HEK293 (cell line): Measurements from ENCODE around the gene WFDC1.

ENCODE experiments used
- CTCF ChIA-PET: fragments of 350-600 bp; formaldehyde crosslinking; extraction: SDS; loops from one replicate; lab custom pipeline; 2021; ENCODE audit warnings: antibody characterized with exemption; lab: Yijun Ruan, JAX
- POLR2A ChIA-PET: fragments of 300-600 bp; formaldehyde crosslinking; extraction: SDS; loops from one replicate; lab custom pipeline; 2020; ENCODE audit warnings: antibody characterized with exemption, inconsistent platforms; lab: Yijun Ruan, JAX
- H3K27ac ChIP-seq: fragments of 200-500 bp; sonication (Bioruptor generic); 2 replicates; pipeline ENCODE4 v1.5.1; 2014; ENCODE audit warnings: low read depth, low read length, control low read depth, inconsistent platforms; ENCODE audit errors: extremely low read depth
- H3K36me3 ChIP-seq, 2 experiments: fragments of 200-500 bp in 1 of 2; sonication (Bioruptor generic) in 1 of 2; 1 replicate in 1 of 2; 2 replicates in 1 of 2; pipeline ENCODE4 v1.5.1; 2014 to 2017; ENCODE audit warnings: inconsistent platforms in 2 of 2, low read length in 2 of 2; ENCODE audit not compliant: control insufficient read depth in 2 of 2, insufficient read depth in 1 of 2
- H3K4me1 ChIP-seq: fragments of 200-500 bp; sonication (Bioruptor generic); 2 replicates; pipeline ENCODE4 v1.5.1; 2014; ENCODE audit warnings: mild to moderate bottlenecking, low read length, inconsistent platforms; ENCODE audit not compliant: control insufficient read depth, insufficient read depth
- H3K4me3 ChIP-seq: 2 replicates; pipeline ENCODE4 v1.5.1; 2011; ENCODE audit warnings: low read depth, mild to moderate bottlenecking, control low read depth, low read length, moderate library complexity
- H3K9me3 ChIP-seq: fragments of 200-500 bp; sonication (Bioruptor generic); 2 replicates; pipeline ENCODE4 v1.5.1; 2014; ENCODE audit warnings: low read depth, low read length, inconsistent platforms; ENCODE audit not compliant: control insufficient read depth, insufficient read depth
- HOXA7 ChIP-seq: sonication (generic); formaldehyde crosslinking; IDR thresholded peaks from 2 replicates; pipeline ENCODE4 v1.8.1; 2022; ENCODE audit warnings: missing genetic modification reagents, borderline replicate concordance
- KLF9 ChIP-seq: fragments of 450-650 bp; formaldehyde crosslinking; IDR thresholded peaks from 2 replicates; pipeline ENCODE4 v1.5.1; 2016; ENCODE audit warnings: missing biosample characterization, missing genetic modification characterization, low read depth
- OSR2 ChIP-seq: fragments of 450-650 bp; formaldehyde crosslinking; IDR thresholded peaks from 2 replicates; pipeline ENCODE4 v1.5.1; 2016; ENCODE audit warnings: missing biosample characterization, missing genetic modification characterization
- PRDM1 ChIP-seq: fragments of 450-650 bp; formaldehyde crosslinking; IDR thresholded peaks from 2 replicates; pipeline ENCODE4; 2016; ENCODE audit warnings: missing biosample characterization, missing genetic modification characterization
- RBAK ChIP-seq: fragments of 450-650 bp; formaldehyde crosslinking; IDR thresholded peaks from 2 replicates; pipeline ENCODE4 v1.5.1; 2016; ENCODE audit warnings: missing biosample characterization, missing genetic modification characterization
- REPIN1 ChIP-seq: fragments of 450-650 bp; formaldehyde crosslinking; IDR thresholded peaks from 2 replicates; pipeline ENCODE4 v1.5.1; 2017; ENCODE audit warnings: missing biosample characterization, missing genetic modification characterization, low read depth
- SCRT2 ChIP-seq: fragments of 450-650 bp; formaldehyde crosslinking; IDR thresholded peaks from 2 replicates; pipeline ENCODE4 v1.5.1; 2016; ENCODE audit warnings: missing biosample characterization, missing genetic modification characterization
- ZBTB1 ChIP-seq: fragments of 450-650 bp; formaldehyde crosslinking; IDR thresholded peaks from 2 replicates; pipeline ENCODE4 v1.5.1; 2016; ENCODE audit warnings: missing biosample characterization, missing genetic modification characterization
- ZBTB17 ChIP-seq: fragments of 450-650 bp; formaldehyde crosslinking; IDR thresholded peaks from 2 replicates; pipeline ENCODE4 v1.5.1; 2016; ENCODE audit warnings: missing biosample characterization, missing genetic modification characterization
- ZFHX2 ChIP-seq: fragments of 450-650 bp; formaldehyde crosslinking; conservative IDR thresholded peaks from 2 replicates; pipeline ENCODE4 v1.5.1; 2016; ENCODE audit warnings: missing biosample characterization, missing genetic modification characterization
- ZFP69B ChIP-seq: fragments of 450-650 bp; formaldehyde crosslinking; IDR thresholded peaks from 2 replicates; pipeline ENCODE4 v1.5.1; 2016; ENCODE audit warnings: missing biosample characterization, missing genetic modification characterization
- ZNF114 ChIP-seq: fragments of 450-650 bp; formaldehyde crosslinking; IDR thresholded peaks from 2 replicates; pipeline ENCODE4 v1.5.0; 2017; ENCODE audit warnings: missing biosample characterization, missing genetic modification characterization
- ZNF169 ChIP-seq: fragments of 450-650 bp; formaldehyde crosslinking; IDR thresholded peaks from 2 replicates; pipeline ENCODE4 v1.5.1; 2016; ENCODE audit warnings: missing biosample characterization, missing genetic modification characterization
- ZNF341 ChIP-seq: fragments of 450-650 bp; formaldehyde crosslinking; IDR thresholded peaks from 2 replicates; pipeline ENCODE4; 2016; ENCODE audit warnings: low read depth, missing biosample characterization, missing genetic modification characterization
- ZNF501 ChIP-seq: fragments of 450-650 bp; formaldehyde crosslinking; IDR thresholded peaks from 2 replicates; pipeline ENCODE4 v1.5.1; 2016; ENCODE audit warnings: missing biosample characterization, missing genetic modification characterization
- ZNF555 ChIP-seq: fragments of 450-650 bp; formaldehyde crosslinking; conservative IDR thresholded peaks from 2 replicates; pipeline ENCODE4 v1.5.1; 2017; ENCODE audit warnings: missing biosample characterization, mild to moderate bottlenecking, missing genetic modification characterization, inconsistent platforms
- ZNF600 ChIP-seq: fragments of 450-650 bp; formaldehyde crosslinking; IDR thresholded peaks from 2 replicates; pipeline ENCODE4 v1.5.1; 2016; ENCODE audit warnings: missing biosample characterization, missing genetic modification characterization
- ZNF624 ChIP-seq: fragments of 450-650 bp; formaldehyde crosslinking; IDR thresholded peaks from 2 replicates; pipeline ENCODE4 v1.5.1; 2017; ENCODE audit warnings: missing biosample characterization, missing genetic modification characterization
- ZNF660 ChIP-seq: fragments of 450-650 bp; IDR thresholded peaks from 2 replicates; pipeline ENCODE4 v1.5.1; 2018; ENCODE audit warnings: missing biosample characterization, mild to moderate bottlenecking, missing genetic modification characterization
- ZSCAN16 ChIP-seq: fragments of 450-650 bp; formaldehyde crosslinking; IDR thresholded peaks from 2 replicates; pipeline ENCODE4 v1.5.1; 2016; ENCODE audit warnings: missing biosample characterization, missing genetic modification characterization
- TF ChIP-seq, protein P1 (sequence below): fragments of 450-650 bp; formaldehyde crosslinking; IDR thresholded peaks from 2 replicates; pipeline ENCODE4 v1.5.1; 2016; ENCODE audit warnings: missing biosample characterization, missing genetic modification characterization
- TF ChIP-seq, protein P2 (sequence below): IDR thresholded peaks from 2 replicates; pipeline ENCODE4 v1.6.1; 2011; ENCODE audit warnings: mild to moderate bottlenecking, low read depth, low read length, borderline replicate concordance
- TF ChIP-seq, protein P3 (sequence below): fragments of 450-650 bp; formaldehyde crosslinking; IDR thresholded peaks from 2 replicates; pipeline ENCODE4 v1.5.1; 2016; ENCODE audit warnings: missing biosample characterization, missing genetic modification characterization

The WFDC1 gene

DNA sequence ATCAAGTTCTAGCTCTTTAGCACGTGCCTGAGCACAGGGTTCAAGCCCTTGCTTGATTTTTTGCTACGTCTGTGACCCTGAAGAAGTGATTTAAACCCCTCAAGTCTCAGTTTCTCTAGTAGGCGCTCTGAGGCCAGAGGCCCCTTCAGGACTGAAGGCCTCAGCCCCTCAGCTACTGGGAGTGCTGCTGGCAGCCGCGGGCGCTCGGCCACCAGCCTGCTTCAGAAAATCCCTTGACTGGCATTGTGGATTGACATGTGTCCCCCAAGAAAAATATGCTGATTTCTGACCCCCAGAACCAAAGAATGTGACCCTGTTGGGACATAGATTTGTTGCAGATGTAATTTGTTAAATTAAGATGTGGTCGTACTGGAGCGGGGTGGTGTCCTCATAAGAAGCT lies 20.2 kb upstream of the WFDC1 start:
- no peaks in the 10 kb centered on the region for H3K36me3 ChIP-seq
- TF ChIP-seq KLF9 (tag by site-specific recombination) = no peak
- TF ChIP-seq ZNF169 (tag by site-specific recombination) = no peak
- no peak for TF ChIP-seq ZBTB1 (tag by site-specific recombination)
- no peak for TF ChIP-seq ZNF660 (tag by site-specific recombination)
- TF ChIP-seq ZSCAN16 = no peak
- TF ChIP-seq ZNF624 = no peak
- no peak for TF ChIP-seq ZNF501 (tag by site-specific recombination)
- no peak for TF ChIP-seq ZNF600
- TF ChIP-seq, protein P1, sequence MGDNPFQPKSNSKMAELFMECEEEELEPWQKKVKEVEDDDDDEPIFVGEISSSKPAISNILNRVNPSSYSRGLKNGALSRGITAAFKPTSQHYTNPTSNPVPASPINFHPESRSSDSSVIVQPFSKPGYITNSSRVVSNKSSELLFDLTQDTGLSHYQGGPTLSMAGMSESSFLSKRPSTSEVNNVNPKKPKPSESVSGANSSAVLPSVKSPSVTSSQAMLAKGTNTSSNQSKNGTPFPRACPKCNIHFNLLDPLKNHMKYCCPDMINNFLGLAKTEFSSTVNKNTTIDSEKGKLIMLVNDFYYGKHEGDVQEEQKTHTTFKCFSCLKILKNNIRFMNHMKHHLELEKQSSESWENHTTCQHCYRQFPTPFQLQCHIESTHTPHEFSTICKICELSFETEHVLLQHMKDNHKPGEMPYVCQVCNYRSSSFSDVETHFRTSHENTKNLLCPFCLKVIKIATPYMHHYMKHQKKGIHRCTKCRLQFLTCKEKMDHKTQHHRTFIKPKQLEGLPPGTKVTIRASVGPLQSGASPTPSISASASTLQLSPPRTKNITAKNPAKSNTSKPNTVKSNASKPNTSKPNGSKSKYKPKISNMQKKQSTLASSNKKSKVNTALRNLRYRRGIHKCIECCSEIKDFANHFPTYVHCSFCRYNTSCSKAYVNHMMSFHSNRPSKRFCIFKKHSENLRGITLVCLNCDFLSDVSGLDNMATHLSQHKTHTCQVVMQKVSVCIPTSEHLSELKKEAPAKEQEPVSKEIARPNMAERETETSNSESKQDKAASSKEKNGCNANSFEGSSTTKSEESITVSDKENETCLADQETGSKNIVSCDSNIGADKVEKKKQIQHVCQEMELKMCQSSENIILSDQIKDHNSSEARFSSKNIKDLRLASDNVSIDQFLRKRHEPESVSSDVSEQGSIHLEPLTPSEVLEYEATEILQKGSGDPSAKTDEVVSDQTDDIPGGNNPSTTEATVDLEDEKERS (tag by site-specific recombination) = no peak
- no peak for TF ChIP-seq ZNF341 (tag by site-specific recombination)
- TF ChIP-seq ZNF555 (tag by site-specific recombination) = no peak
- TF ChIP-seq HOXA7 (CRISPR knock-in tag) = no peak
- no peak for TF ChIP-seq RBAK (tag by site-specific recombination)
- TF ChIP-seq, protein P2, sequence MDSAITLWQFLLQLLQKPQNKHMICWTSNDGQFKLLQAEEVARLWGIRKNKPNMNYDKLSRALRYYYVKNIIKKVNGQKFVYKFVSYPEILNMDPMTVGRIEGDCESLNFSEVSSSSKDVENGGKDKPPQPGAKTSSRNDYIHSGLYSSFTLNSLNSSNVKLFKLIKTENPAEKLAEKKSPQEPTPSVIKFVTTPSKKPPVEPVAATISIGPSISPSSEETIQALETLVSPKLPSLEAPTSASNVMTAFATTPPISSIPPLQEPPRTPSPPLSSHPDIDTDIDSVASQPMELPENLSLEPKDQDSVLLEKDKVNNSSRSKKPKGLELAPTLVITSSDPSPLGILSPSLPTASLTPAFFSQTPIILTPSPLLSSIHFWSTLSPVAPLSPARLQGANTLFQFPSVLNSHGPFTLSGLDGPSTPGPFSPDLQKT = no peak
- no peak for TF ChIP-seq OSR2 (tag by site-specific recombination)
- no peak for TF ChIP-seq ZNF114 (tag by site-specific recombination)
- TF ChIP-seq REPIN1 (tag by site-specific recombination) = no peak
- TF ChIP-seq ZFHX2 (tag by site-specific recombination) = no peak
- no peaks in the 10 kb centered on the region for H3K4me1 ChIP-seq
- CTCF ChIA-PET = interaction anchor here (0.6 to 3.7 kb wide), 6 partner anchors 87 to 481 kb away, joined by 3 to 28 read pairs (median 4); partner anchors contain the start of genes MEAK7 and TAF1C
- H3K9me3 ChIP-seq = no peaks in the 10 kb centered on the region
- H3K4me3 ChIP-seq = no peak overlapping the region
- POLR2A ChIA-PET = no interaction called here
- H3K27ac ChIP-seq = no peak overlapping the region

DNA sequence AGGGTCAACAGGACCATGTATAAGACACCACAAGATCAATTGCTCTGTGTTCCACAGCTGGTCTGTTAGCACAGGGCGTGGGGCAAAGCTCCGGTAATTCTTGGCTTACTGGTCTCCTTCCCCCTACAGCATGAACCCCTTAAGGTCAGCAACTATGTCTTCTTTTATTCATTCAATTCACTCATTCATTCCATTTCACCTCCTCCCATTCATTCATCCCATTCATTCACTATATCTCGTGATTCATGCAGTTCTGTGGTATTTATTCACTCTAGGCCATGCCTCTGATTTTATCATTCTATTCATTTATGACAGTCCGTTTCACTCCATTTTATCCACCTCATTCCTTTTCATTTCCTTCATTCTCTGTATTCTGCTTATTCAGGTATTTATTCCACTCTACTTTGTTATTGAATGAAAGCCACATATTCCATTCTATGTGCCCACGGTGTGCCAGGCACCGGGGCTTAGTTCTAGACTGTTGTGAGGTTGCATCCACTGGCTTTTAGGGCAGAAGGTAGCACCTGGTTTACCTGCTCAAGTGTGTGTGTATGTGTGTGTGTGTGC lies 19.0 kb upstream of the WFDC1 start:
- no peak overlapping the region for H3K4me3 ChIP-seq
- TF ChIP-seq SCRT2 (no peak), ZBTB17 (tag by site-specific recombination) (0 out of 2 replicates have a peak, but pooled peaks have one; percentile 35), ZFP69B (tag by site-specific recombination) (no peak), ZFHX2 (tag by site-specific recombination) (no peak), PRDM1 (no peak)
- TF ChIP-seq, protein P3, sequence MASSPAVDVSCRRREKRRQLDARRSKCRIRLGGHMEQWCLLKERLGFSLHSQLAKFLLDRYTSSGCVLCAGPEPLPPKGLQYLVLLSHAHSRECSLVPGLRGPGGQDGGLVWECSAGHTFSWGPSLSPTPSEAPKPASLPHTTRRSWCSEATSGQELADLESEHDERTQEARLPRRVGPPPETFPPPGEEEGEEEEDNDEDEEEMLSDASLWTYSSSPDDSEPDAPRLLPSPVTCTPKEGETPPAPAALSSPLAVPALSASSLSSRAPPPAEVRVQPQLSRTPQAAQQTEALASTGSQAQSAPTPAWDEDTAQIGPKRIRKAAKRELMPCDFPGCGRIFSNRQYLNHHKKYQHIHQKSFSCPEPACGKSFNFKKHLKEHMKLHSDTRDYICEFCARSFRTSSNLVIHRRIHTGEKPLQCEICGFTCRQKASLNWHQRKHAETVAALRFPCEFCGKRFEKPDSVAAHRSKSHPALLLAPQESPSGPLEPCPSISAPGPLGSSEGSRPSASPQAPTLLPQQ (tag by site-specific recombination) = no peak
- TF ChIP-seq, all 188 proteins: peak for 1
- ChIA-PET POLR2A (no interaction called here), CTCF (interaction anchor here (1.0 to 3.7 kb wide), 11 partner anchors 9 to 230 kb away, joined by 3 to 29 read pairs (median 10); partner anchors contain the start of genes MEAK7 and TAF1C)
- H3K36me3 ChIP-seq = no peaks in the 10 kb centered on the region
- no peaks in the 10 kb centered on the region for H3K4me1 ChIP-seq
- H3K9me3 ChIP-seq = no peaks in the 10 kb centered on the region
- H3K27ac ChIP-seq = no peak overlapping the region
